GM19035 (cell line): Measurements from ENCODE around the gene EIF5A2.

Experiments
- ATAC-seq: cut with Tn5 transposase; IDR thresholded peaks from one replicate; pipeline ENCODE4 v1.9.1; 2021; ENCODE audit not compliant: unreplicated experiment

The EIF5A2 gene

DNA sequence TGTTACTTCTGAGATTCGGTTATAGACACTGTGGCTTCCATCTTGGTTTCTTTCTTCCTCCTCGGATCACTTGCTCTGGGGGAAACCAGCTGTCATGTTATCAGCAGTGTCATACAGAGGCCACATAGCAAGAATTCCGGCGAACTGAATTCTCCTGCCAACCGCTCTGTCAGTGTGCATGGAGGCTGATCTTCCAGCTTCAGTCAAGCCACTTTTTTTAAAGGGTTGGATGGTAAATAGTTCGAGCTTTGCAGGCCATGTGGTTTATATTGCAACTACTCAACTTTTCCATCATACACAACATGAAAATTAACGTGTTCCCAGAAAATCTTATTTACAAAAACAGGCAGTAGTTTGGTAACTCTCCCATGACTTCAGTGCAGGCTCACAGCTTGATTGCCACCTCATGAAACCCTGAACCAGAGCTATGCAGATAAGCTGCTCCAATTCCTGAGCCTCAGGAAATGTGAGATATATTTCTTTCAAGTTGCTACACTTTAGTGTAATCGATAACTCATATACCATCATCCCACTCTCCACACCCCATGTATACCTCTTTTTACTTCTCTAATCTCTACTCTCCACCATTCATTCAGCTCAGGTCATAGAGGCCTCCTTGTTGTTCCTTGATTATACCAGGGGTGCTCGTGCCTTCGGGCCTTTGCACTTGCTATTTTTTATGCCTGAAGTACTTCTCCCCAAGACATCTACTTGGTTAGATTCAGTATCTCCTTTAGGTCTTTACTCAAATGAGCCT is 45.6 kb downstream of the EIF5A2 start:
- no peak for ATAC-seq

DNA sequence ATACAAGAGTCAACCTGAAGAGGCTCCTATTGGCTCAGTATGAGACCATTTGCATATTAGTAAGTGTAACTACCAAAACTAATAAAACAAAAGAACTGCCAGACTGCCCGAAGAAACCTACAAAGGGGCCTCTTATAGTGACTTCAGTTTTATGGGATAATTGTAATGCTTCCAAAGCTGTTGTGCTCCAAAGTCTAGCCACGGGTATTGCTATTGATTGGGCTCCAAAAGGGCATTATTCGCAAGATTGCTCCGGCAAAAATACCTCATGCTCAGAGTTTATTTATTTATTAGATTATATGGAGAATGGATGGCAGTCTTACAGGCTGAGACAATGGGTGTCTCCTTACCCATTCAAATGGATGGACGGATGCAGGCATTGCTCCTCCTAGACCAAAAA is 49.8 kb downstream of the EIF5A2 start:
- no peak for ATAC-seq

DNA sequence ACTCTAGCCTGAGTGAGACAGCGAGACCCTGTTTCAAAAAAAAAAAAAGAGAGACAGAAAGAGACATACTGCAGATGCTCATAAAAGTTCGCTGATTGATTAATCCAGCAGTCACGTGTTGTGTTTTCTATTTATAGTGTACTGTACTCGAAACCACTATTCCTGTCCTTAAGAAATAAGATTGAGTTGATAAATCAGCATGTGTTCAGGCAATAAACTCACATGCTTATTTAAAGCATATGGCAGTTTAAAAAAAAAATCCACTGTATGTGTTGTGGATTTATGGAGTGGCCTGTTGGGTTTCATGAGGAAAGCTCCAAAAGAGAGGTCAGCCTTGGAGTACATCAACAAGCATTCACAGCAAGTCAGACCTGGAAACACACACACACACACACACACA is 56.1 kb downstream of the EIF5A2 start:
- no peak for ATAC-seq

DNA sequence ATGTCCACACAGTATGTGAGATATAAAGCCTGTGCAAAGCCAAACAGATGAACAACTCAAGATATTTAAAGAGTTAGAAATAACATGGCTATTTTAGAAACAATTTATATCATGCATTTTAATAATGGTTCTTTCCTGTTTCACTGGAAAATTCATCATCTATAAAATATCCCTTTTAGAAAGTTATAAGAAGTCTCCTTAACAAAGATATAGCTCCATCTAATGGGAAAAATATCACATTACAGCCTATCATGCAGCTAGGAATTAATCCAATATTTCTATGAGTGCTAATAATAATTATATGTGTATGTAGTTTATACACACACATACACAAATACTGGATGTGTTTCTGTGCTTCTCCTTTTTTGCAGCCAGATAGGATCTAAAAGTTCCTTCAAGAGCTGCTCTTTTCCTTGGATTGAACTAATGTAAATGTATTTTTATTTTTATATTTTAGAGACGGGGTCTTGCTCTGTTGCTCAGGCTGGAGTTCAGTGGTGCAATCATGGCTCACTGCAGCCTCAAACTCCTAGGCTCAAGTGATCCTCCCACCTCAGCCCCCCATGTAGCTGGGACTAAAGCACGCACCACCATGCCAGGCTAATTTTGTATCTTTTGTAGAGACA is 60.0 kb downstream of the EIF5A2 start:
- ATAC-seq, result no peak

- no peak for ATAC-seq
These were observed 64.1 kb downstream of the EIF5A2 start for GRCh38 chr3:170844377-170844776.

DNA sequence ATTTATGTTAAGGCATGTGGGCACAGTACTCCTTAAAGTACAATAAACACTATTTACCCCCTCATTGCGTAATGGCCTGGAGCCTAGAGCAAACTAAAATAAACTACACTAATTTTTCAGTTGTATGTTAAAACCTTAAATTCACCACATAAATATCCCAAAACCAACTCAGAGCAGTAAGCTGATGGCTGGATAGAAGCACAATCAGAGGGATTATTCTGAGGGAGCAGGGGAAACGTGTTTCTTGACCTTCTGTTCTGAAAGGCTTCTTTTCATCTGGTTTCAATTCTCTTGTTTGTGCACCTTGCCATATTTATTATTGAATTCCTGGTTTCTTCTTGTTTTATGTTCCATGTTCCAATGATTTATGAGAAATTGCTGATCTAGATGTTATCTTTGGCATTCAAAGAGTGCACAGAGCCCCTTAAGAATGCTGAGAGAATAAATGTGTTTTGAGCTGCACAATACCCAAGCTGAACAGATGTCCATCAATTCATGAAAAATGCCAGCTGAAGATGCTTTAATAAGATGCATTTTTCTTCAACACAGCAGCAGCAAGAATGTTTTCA is 68.1 kb downstream of the EIF5A2 start:
- no peak for ATAC-seq

GRCh38 chr3:170839518-170840100 is 68.8 kb downstream of the EIF5A2 start:
- no peak for ATAC-seq
